H9 (cell line): ENCODE measurements around the gene TNFRSF6B. TPM values are rescaled to one million over a fixed set of nuclear protein-coding genes. Genes with fewer than 3 reads are reported as not detected.

Experiments used
- DNase-seq: peaks from one replicate; pipeline ENCODE4 v3.0.0-alpha.2; 2017
- H2AFZ ChIP-seq: one replicate; pipeline ENCODE4 v1.6.1; 2013; ENCODE audit warnings: mild to moderate bottlenecking, low read length, control low read depth, moderate library complexity
- H2AK5ac ChIP-seq: 2 replicates; pipeline ENCODE4 v1.6.1; 2013; ENCODE audit warnings: low read length, control low read depth, mixed read lengths; ENCODE audit not compliant: insufficient read length
- H2BK120ac ChIP-seq: one replicate; pipeline ENCODE4 v1.6.1; 2013; ENCODE audit warnings: low read depth, mild to moderate bottlenecking, low read length, control low read depth, inconsistent platforms; ENCODE audit not compliant: poor library complexity, severe bottlenecking
- H2BK12ac ChIP-seq: 2 replicates; pipeline ENCODE4 v1.6.1; 2013; ENCODE audit warnings: low read length, control low read depth, mixed read lengths, low read depth; ENCODE audit not compliant: insufficient read length
- H2BK15ac ChIP-seq: 2 replicates; pipeline ENCODE4 v1.6.1; 2013; ENCODE audit warnings: low read depth, low read length, control low read depth
- H2BK20ac ChIP-seq: one replicate; pipeline ENCODE4 v1.6.1; 2013; ENCODE audit warnings: low read depth, mild to moderate bottlenecking, low read length, control low read depth, inconsistent platforms; ENCODE audit not compliant: poor library complexity, severe bottlenecking
- H2BK5ac ChIP-seq: 2 replicates; pipeline ENCODE4 v1.6.1; 2013; ENCODE audit warnings: low read length, control low read depth, mixed read lengths; ENCODE audit not compliant: insufficient read length
- H3K14ac ChIP-seq: 2 replicates; pipeline ENCODE4 v1.6.1; 2013; ENCODE audit warnings: low read length, control low read depth; ENCODE audit not compliant: insufficient read depth
- H3K18ac ChIP-seq: 2 replicates; pipeline ENCODE4 v1.6.1; 2013; ENCODE audit warnings: low read depth, mild to moderate bottlenecking, mixed read lengths, low read length, control low read depth; ENCODE audit not compliant: insufficient read length
- H3K23ac ChIP-seq: 2 replicates; pipeline ENCODE4 v1.6.1; 2013; ENCODE audit warnings: low read length, control low read depth, mixed read lengths, low read depth; ENCODE audit not compliant: insufficient read length
- H3K23me2 ChIP-seq: 2 replicates; pipeline ENCODE4 v1.6.1; 2013; ENCODE audit warnings: low read depth, mild to moderate bottlenecking, mixed read lengths, low read length, control low read depth; ENCODE audit not compliant: insufficient read length, poor library complexity, severe bottlenecking
- H3K27ac ChIP-seq: 2 replicates; pipeline ENCODE4 v1.5.1; 2013; ENCODE audit warnings: low read length, control low read depth, mixed read lengths, low read depth; ENCODE audit not compliant: insufficient read length
- H3K27me3 ChIP-seq: 2 replicates; pipeline ENCODE4 v1.6.1; 2013; ENCODE audit warnings: low read length, control low read depth, inconsistent platforms; ENCODE audit not compliant: insufficient read depth
- H3K4ac ChIP-seq: 2 replicates; pipeline ENCODE4 v1.6.1; 2013; ENCODE audit warnings: low read depth, mild to moderate bottlenecking, control low read depth, inconsistent platforms, low read length, moderate library complexity
- H3K4me1 ChIP-seq: 2 replicates; pipeline ENCODE4 v1.6.1; 2013; ENCODE audit warnings: low read length, control low read depth, inconsistent platforms; ENCODE audit not compliant: insufficient read depth
- H3K4me2 ChIP-seq: 2 replicates; pipeline ENCODE4 v1.6.1; 2013; ENCODE audit warnings: low read length, control low read depth, mixed read lengths; ENCODE audit not compliant: insufficient read length, insufficient read depth
- H3K56ac ChIP-seq: 2 replicates; pipeline ENCODE4 v1.6.1; 2013; ENCODE audit warnings: low read depth, mild to moderate bottlenecking, mixed read lengths, low read length, control low read depth; ENCODE audit not compliant: insufficient read length
- H3K79me1 ChIP-seq: 2 replicates; pipeline ENCODE4 v1.6.1; 2013; ENCODE audit warnings: low read depth, mild to moderate bottlenecking, moderate library complexity, low read length, control low read depth, inconsistent platforms; ENCODE audit not compliant: insufficient read depth, poor library complexity, severe bottlenecking
- H3K79me2 ChIP-seq: 2 replicates; pipeline ENCODE4 v1.6.1; 2013; ENCODE audit warnings: low read length, control low read depth, inconsistent platforms; ENCODE audit not compliant: insufficient read depth
- H3K9ac ChIP-seq: 2 replicates; pipeline ENCODE4 v1.6.1; 2013; ENCODE audit warnings: low read length, control low read depth, mixed read lengths; ENCODE audit not compliant: insufficient read length; ENCODE audit errors: extremely low read depth
- H3K9me3 ChIP-seq: one replicate; pipeline ENCODE4 v1.6.1; 2013; ENCODE audit warnings: low read depth, low read length, inconsistent platforms; ENCODE audit not compliant: control insufficient read depth
- H3T11ph ChIP-seq: one replicate; pipeline ENCODE4 v1.6.1; 2013; ENCODE audit warnings: mild to moderate bottlenecking, low read length, control low read depth, inconsistent platforms
- H4K20me1 ChIP-seq: one replicate; pipeline ENCODE4 v1.6.1; 2013; ENCODE audit not compliant: control insufficient read depth, insufficient read length, insufficient read depth
- H4K5ac ChIP-seq: 2 replicates; pipeline ENCODE4 v1.6.1; 2013; ENCODE audit warnings: low read depth, mild to moderate bottlenecking, mixed read lengths, low read length, control low read depth; ENCODE audit not compliant: insufficient read length
- H4K8ac ChIP-seq: replicated peaks from 2 replicates; pipeline ENCODE4 v1.6.1; 2013; ENCODE audit warnings: low read length, control low read depth, mixed read lengths, low read depth; ENCODE audit not compliant: insufficient read length
- H4K91ac ChIP-seq: 2 replicates; pipeline ENCODE4 v1.6.1; 2013; ENCODE audit warnings: low read depth, mild to moderate bottlenecking, moderate library complexity, mixed read lengths, low read length, control low read depth; ENCODE audit not compliant: insufficient read length
- H3K27ac Mint-ChIP-seq, 3 experiments: 2 replicates in 2 of 3; 3 replicates in 1 of 3; pipeline ENCODE4 v1.8.0; 2020 to 2021; ENCODE audit warnings: mixed read lengths in 3 of 3, mild to moderate bottlenecking in 1 of 3, moderate library complexity in 1 of 3
- H3K27me3 Mint-ChIP-seq: 2 replicates; pipeline ENCODE4 v1.8.0; 2021; ENCODE audit warnings: low read depth, mild to moderate bottlenecking, moderate library complexity, mixed read lengths
- H3K36me3 Mint-ChIP-seq, 3 experiments: 2 replicates in 2 of 3; 3 replicates in 1 of 3; pipeline ENCODE4 v1.8.0; 2020 to 2021; ENCODE audit warnings: low read depth in 3 of 3, mixed read lengths in 3 of 3; ENCODE audit not compliant: insufficient read depth in 1 of 3
- H3K4me1 Mint-ChIP-seq, 2 experiments: 2 replicates each; pipeline ENCODE4 v1.8.0; 2020; ENCODE audit warnings: mixed read lengths in 2 of 2
- H3K4me3 Mint-ChIP-seq, 2 experiments: 2 replicates in 1 of 2; 3 replicates in 1 of 2; pipeline ENCODE4 v1.8.0; 2020 to 2021; ENCODE audit warnings: mild to moderate bottlenecking in 2 of 2, mixed read lengths in 2 of 2, moderate library complexity in 1 of 2
- H3K9me3 Mint-ChIP-seq, 2 experiments: 2 replicates in 1 of 2; 3 replicates in 1 of 2; pipeline ENCODE4 v1.8.0; 2020; ENCODE audit warnings: mild to moderate bottlenecking in 2 of 2, mixed read lengths in 2 of 2, moderate library complexity in 1 of 2
- CTCF ChIP-seq: fragments of 200-600 bp; sonication (generic); conservative IDR thresholded peaks from 3 replicates; pipeline ENCODE4 v1.8.0; 2021; ENCODE audit warnings: antibody characterized with exemption, mild to moderate bottlenecking
- WGBS: extraction: QIAGEN DNeasy Blood & Tissue Kit; methylation state at CpG from one replicate; pipeline ENCODE4 v1.1.7; 2013; ENCODE audit warnings: missing lambda C conversion rate, low lambda C conversion rate, mixed read lengths; ENCODE audit not compliant: insufficient read length; ENCODE audit errors: extremely low coverage; 5-methylcytosine and 5-hydroxymethylcytosine counted together
- total RNA-seq: library from RNA; stranded (reverse); gene quantifications from 2 replicates; pipeline ENCODE4 v1.2.1, GENCODE V29; 2021

TNFRSF6B gene
- total RNA-seq, 1 experiment from 2014 or later = not detected

- H2BK12ac ChIP-seq = no peak overlapping the region
- H2BK15ac ChIP-seq = no peak overlapping the region
- H3K9ac ChIP-seq = no peak overlapping the region
- no peaks in the 10 kb centered on the region for H3K23me2 ChIP-seq
- no peaks in the 10 kb centered on the region for H4K20me1 ChIP-seq
- no peak overlapping the region for H2BK120ac ChIP-seq
- no peak overlapping the region for H4K8ac ChIP-seq
- no peak overlapping the region for H3K4ac ChIP-seq
- H3K14ac ChIP-seq = no peak overlapping the region
- H3K9me3 Mint-ChIP-seq = peaks cover 3 to 5% of the 10 kb centered on the region in 2 experiments; a peak in 3 of 5 replicates
- H3K23ac ChIP-seq = no peak overlapping the region
- H2BK20ac ChIP-seq = no peak overlapping the region
- H2AK5ac ChIP-seq = no peak overlapping the region
- H3K4me1 ChIP-seq = no peaks in the 10 kb centered on the region
- H2BK5ac ChIP-seq = no peak overlapping the region
- no peak overlapping the region for H2AFZ ChIP-seq
- H4K5ac ChIP-seq = no peak overlapping the region
- H3K27me3 Mint-ChIP-seq = peaks cover 3% of the 10 kb centered on the region
- no peaks in the 10 kb centered on the region for H3K79me1 ChIP-seq
- H3K27ac ChIP-seq = no peak overlapping the region
- H3T11ph ChIP-seq = no peak overlapping the region
- no peaks in the 10 kb centered on the region for H3K79me2 ChIP-seq
- H3K4me1 Mint-ChIP-seq = no peaks in the 10 kb centered on the region
- no peak overlapping the region for H3K4me2 ChIP-seq
- no peak overlapping the region for H3K27ac Mint-ChIP-seq
- no peaks in the 10 kb centered on the region for H3K9me3 ChIP-seq
- H3K27me3 ChIP-seq = no peaks in the 10 kb centered on the region
- DNase-seq = no peak
- no CpG with 5 or more reads among the region's 44 CpGs for WGBS
- peaks cover 14 to 20% (median 16%) of the 10 kb centered on the region in 3 experiments; a peak in 6 of 7 replicates for H3K36me3 Mint-ChIP-seq
- no peak for TF ChIP-seq CTCF
- no peak overlapping the region for H3K56ac ChIP-seq
- no peak overlapping the region for H3K4me3 Mint-ChIP-seq
- no peak overlapping the region for H3K18ac ChIP-seq
- H4K91ac ChIP-seq = no peak overlapping the region
Observed at GRCh38 chr20:63689046-63690002, 7.1 kb upstream of the TNFRSF6B start.
